ENCODE data around the gene EIF1. TPM values are rescaled to one million over a fixed set of nuclear protein-coding genes. Genes with fewer than 3 reads are reported as not detected.
A peak's percentile ranks its signal among the peaks of the same experiment; 100 is the strongest.

Gene EIF1
- total and polyA plus RNA-seq, 2 of the 8 experiments (the other 6 are each of a cell fraction or from before 2014, with no cell fraction given): 175 to 539 TPM

DNA sequence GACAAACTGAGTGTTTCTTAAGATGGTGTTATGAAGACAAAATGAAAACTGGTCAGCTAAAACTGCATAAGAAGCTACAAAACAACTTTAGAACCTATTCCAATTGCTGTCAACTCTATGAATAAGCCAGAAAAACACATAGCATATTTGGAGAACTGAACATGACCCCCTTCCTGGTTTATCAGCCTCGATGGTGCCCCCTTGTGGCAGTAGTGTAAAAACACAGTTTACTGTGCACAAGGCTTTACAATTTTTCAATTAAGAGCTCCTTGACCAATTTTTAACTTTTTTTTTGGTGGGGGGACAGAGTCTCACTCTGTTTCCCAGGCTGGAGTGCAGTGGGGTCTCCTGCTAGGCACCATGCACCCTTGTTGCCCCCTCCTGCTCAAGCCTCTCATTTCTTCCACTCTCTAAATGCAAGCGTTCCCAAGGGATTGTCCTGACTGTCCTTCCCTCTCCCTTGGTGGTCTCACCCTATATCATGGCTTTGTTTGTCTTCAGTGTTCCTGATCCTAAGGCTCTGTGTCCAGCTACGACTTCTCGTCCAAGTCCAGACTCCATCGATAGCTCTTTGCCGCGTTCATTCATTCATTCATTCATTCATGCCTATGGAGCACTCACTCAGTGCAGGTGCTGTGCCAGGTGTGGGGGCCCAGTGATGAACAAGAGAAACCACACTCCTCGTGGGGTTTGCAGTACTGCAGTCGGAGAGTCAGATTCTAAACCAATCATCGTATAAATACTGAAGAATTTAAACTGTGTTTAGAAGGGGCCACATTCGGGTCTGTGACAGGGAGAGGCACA, 7.5 kb downstream of the EIF1 start (continued):
- peak in 2 of 3 experiments; percentile 64 to 85; a peak in 3 of 4 replicates for TF ChIP-seq CTCF (IDR thresholded peaks at IDR 0.05; ENCODE audit: control extremely low read depth in 1 of 3, insufficient read depth in 1 of 3, low read depth in 1 of 3, low read length in 3 of 3)
